ENCODE results near the gene CFAP65. TPM values are rescaled to one million over a fixed set of nuclear protein-coding genes. Genes with fewer than 3 reads are reported as not detected.

The CFAP65 gene
- total and polyA plus RNA-seq, 2 of the 13 experiments (the other 11 are each of a cell fraction or from before 2014, with no cell fraction given): 0.05 TPM; not detected in 1

DNA sequence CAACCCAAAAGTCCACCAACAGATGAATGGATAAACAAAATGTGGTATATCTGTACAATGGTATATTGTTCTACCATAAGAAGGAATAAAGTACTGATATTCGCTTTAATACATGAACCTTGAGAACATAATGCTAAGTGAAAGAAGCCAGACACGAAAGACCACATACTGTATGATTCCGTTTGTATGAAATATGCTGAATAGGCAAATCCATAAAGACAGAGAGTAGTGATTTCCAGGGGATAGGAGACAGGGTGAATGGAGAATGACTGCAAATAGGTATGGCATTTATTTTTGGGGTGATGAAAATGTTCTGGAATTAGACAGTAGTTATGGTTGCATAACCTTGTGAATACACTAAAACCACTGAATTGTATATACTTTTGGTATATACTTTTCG lies 48.0 kb upstream of the CFAP65 start (continued):
- TF ChIP-seq, protein P1, sequence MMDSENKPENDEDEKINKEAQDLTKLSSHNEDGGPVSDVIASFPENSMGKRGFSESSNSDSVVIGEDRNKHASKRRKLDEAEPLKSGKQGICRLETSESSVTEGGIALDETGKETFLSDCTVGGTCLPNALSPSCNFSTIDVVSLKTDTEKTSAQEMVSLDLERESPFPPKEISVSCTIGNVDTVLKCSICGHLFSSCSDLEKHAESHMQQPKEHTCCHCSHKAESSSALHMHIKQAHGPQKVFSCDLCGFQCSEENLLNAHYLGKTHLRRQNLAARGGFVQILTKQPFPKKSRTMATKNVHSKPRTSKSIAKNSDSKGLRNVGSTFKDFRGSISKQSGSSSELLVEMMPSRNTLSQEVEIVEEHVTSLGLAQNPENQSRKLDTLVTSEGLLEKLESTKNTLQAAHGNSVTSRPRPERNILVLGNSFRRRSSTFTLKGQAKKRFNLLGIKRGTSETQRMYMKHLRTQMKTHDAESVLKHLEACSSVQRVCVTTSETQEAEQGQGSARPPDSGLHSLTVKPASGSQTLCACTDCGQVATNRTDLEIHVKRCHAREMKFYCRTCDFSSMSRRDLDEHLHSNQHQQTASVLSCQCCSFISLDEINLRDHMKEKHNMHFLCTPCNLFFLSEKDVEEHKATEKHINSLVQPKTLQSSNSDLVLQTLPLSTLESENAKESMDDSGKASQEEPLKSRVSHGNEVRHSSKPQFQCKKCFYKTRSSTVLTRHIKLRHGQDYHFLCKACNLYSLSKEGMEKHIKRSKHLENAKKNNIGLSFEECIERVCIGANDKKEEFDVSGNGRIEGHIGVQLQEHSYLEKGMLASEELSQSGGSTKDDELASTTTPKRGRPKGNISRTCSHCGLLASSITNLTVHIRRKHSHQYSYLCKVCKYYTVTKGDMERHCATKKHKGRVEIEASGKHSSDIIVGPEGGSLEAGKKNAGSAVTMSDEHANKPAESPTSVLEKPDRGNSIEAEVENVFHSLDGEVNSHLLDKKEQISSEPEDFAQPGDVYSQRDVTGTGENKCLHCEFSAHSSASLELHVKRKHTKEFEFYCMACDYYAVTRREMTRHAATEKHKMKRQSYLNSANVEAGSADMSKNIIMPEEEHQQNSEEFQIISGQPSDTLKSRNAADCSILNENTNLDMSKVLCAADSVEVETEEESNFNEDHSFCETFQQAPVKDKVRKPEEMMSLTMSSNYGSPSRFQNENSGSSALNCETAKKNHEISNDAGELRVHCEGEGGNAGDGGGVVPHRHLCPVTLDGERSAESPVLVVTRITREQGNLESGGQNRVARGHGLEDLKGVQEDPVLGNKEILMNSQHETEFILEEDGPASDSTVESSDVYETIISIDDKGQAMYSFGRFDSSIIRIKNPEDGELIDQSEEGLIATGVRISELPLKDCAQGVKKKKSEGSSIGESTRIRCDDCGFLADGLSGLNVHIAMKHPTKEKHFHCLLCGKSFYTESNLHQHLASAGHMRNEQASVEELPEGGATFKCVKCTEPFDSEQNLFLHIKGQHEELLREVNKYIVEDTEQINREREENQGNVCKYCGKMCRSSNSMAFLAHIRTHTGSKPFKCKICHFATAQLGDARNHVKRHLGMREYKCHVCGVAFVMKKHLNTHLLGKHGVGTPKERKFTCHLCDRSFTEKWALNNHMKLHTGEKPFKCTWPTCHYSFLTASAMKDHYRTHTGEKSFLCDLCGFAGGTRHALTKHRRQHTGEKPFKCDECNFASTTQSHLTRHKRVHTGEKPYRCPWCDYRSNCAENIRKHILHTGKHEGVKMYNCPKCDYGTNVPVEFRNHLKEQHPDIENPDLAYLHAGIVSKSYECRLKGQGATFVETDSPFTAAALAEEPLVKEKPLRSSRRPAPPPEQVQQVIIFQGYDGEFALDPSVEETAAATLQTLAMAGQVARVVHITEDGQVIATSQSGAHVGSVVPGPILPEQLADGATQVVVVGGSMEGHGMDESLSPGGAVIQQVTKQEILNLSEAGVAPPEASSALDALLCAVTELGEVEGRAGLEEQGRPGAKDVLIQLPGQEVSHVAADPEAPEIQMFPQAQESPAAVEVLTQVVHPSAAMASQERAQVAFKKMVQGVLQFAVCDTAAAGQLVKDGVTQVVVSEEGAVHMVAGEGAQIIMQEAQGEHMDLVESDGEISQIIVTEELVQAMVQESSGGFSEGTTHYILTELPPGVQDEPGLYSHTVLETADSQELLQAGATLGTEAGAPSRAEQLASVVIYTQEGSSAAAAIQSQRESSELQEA (CRISPR knock-in tag; IDR thresholded peaks at IDR 0.05; ENCODE audit: not compliant biosample characterization): no peak
- no peak for TF ChIP-seq ZNF317 (CRISPR knock-in tag; IDR thresholded peaks at IDR 0.05)
- no peak for TF ChIP-seq SCMH1 (CRISPR knock-in tag; IDR thresholded peaks at IDR 0.05; ENCODE audit: borderline replicate concordance)
- peak; percentile 16 for TF ChIP-seq ASH2L (IDR thresholded peaks at IDR 0.05; ENCODE audit: insufficient read length, low read depth, low read length)

DNA sequence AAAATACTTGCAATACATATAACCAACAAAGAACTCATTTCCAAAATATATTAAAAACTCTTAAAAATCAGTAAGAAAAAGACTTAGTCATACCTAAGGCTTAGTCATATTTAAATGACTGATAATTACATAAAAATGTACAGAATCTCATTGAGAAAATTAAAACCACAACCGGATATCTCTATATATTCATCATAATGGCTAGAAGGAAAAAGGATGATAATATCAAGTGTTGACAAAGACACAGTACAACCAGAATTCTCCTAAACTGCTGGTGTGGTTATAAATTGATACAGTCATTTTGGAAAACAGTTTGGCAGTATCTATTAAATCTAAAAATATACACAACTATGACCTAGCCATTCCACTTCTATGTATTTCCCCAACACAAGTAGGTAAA lies 46.5 kb upstream of the CFAP65 start:
- no peak overlapping the region for H2AFZ ChIP-seq (ENCODE audit: low read length)
- no peak overlapping the region for H3K9ac ChIP-seq (ENCODE audit: insufficient read depth, low read depth, low read length)
- no peaks in the 10 kb centered on the region for H3K79me2 ChIP-seq (ENCODE audit: insufficient read depth, low read length)
- no peaks in the 10 kb centered on the region; a peak in 1 of 5 replicates for H3K27me3 ChIP-seq (ENCODE audit: control insufficient read depth in 1 of 2, insufficient read depth in 2 of 2, low read length in 2 of 2)
- no peaks in the 10 kb centered on the region for H3K36me3 ChIP-seq (replicated peaks in 1 of 2; ENCODE audit: control insufficient read depth in 1 of 2, insufficient read depth in 2 of 2, low read length in 2 of 2)
- intact Hi-C loops (cut with micrococcal nuclease; ENCODE audit: unreplicated experiment): no loop called here
- no peak overlapping the region for H3K27ac ChIP-seq (ENCODE audit: extremely low read length, insufficient read depth, low read length)
- no TSS peak for BruUV-seq (replicated peaks)
- peaks cover 53% of the 10 kb centered on the region for H3K4me1 ChIP-seq (ENCODE audit: insufficient read depth, low read length)
- no peaks in the 10 kb centered on the region for H3K9me3 ChIP-seq (ENCODE audit: low read length)
- ATAC-seq (no peak), FAIRE-seq (no peak), DNase-seq (ENCODE audit: low spot score) (no peak)
- no peaks in the 10 kb centered on the region for H4K20me1 ChIP-seq (ENCODE audit: insufficient read depth, low read length)
- H3K4me3 ChIP-seq (replicated peaks in 1 of 3; ENCODE audit: insufficient read depth in 1 of 3, low read depth in 2 of 3, low read length in 3 of 3): no peak overlapping the region
- no peak overlapping the region for H3K4me2 ChIP-seq (ENCODE audit: low read depth, low read length)
- POLR2A ChIA-PET: no interaction called here
- CTCF ChIA-PET (ENCODE audit: low intra/inter-chr PET ratio, low total read pairs): no interaction called here
- in situ Hi-C loops (cut with HindIII; ENCODE audit: extremely low pct_ligation_motif_present, low pct_unique_long_range_greater_than_20kb): no loop called here
- WGBS (ENCODE audit: low lambda C conversion rate): 98% methylated on average over 1 of the region's 1 CpG
- no peak for TF ChIP-seq ZKSCAN1 (IDR thresholded peaks at IDR 0.05; ENCODE audit: low read length)
- TF ChIP-seq ZNF24 (IDR thresholded peaks at IDR 0.05): no peak
- TF ChIP-seq, protein P2, sequence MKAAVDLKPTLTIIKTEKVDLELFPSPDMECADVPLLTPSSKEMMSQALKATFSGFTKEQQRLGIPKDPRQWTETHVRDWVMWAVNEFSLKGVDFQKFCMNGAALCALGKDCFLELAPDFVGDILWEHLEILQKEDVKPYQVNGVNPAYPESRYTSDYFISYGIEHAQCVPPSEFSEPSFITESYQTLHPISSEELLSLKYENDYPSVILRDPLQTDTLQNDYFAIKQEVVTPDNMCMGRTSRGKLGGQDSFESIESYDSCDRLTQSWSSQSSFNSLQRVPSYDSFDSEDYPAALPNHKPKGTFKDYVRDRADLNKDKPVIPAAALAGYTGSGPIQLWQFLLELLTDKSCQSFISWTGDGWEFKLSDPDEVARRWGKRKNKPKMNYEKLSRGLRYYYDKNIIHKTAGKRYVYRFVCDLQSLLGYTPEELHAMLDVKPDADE (CRISPR knock-in tag; IDR thresholded peaks at IDR 0.05): no peak
- TF ChIP-seq ZNF468 (CRISPR knock-in tag; IDR thresholded peaks at IDR 0.05): no peak
- TF ChIP-seq FIP1L1 (IDR thresholded peaks at IDR 0.05; ENCODE audit: borderline replicate concordance, insufficient read depth, low read depth, low read length): no peak
- no peak for TF ChIP-seq HDAC2 (CRISPR knock-in tag; IDR thresholded peaks at IDR 0.05)
- TF ChIP-seq ZNF7 (CRISPR knock-in tag; IDR thresholded peaks at IDR 0.05): peak; percentile 72

All from HepG2 (cell line).